Right hindlimb (tissue), 1 donor: ENCODE measurements around the gene ACO2.

Source experiments
- DNase-seq: peaks from one replicate; pipeline ENCODE4 v3.0.0-alpha.2; 2018

Gene ACO2

DNA sequence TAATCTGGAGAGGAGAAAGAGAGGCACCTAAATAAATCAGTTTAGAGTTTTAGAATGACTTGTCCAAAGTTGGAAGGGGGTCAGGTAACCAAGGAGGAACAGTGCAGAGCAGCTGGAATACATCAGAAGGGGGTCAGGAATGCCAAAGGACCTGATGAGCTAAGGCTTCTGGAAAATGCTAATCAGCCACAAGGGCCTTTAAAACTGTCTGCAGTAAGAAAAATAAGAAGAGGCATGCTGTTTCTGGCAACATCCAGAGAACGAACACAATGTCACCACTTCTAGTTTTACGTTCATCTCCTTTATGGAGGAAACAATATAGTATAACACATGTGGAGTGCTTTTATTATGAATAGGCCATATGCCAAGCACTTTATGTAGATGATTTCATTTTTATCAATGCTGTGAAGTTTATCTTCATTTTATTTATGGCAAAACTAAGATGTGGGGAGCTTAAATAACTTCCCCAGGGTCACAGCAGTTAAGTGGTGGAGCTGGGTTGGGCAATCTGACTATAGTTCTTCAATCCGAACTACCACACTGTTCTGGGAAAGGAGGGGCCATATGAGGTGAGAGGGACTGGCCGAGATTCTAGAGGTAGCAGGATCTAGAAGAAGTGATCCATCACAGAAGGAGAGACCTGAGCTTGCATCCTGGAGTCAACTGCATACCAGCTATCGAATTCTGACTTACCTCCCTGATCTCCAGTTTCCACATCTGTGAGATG is 22.6 kb downstream of the ACO2 start:
- peak; percentile 53 for DNase-seq

DNA sequence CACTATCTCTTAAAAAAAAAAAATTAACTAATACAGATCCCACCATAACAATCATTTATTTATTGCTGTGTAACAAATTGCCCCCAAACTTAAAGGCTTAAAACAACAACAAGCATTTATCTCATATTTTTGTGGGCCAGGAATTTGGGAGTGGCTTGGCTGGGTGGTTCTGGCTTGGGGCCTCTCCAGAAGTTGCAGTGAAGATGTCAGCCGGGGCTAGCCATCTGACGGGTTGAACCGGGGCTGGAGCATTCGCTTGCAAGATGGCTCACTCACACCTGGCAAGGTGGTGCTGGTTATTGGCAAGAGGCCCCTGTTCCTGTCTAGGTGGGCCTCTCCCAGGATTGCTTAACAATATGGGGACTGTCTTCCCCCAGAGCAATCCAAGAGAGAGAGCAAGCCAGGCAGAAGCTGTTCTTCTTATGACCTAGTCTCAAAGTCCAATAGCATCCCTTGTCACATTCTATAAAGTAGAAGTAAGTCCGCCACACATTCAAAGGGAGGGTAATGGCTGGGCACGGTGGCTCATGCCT is 29.5 kb downstream of the ACO2 start:
- no peak for DNase-seq

DNA sequence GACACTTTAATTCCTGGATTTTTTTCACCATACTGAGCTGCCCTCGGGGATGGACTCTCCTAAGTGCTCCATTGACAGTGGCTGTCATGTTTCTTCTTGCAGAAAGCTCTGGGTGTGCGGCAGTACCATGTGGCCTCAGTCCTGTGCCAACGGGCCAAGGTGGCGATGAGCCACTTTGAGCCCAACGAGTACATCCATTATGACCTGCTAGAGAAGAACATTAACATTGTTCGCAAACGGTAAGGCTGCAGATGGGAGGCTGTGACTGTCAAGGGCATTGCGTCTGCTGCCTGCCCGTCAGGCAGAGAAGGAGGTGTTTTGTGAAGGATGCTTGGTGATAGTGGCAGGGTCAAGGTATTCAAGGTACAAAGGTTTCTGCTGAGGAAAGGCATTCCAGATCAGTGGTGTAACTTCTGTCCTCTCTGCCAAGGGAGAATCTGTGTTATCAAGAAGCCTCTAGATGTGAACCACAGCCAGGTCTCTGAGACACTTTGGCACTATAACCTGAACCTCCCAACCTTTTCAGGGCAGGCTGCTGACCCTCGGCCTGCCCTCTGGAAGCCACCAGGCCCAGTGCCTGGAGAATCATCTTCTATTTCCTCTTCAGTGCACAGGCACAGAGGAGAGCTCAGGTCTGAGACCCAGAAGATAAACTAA is 30.8 kb downstream of the ACO2 start:
- no peak for DNase-seq

DNA sequence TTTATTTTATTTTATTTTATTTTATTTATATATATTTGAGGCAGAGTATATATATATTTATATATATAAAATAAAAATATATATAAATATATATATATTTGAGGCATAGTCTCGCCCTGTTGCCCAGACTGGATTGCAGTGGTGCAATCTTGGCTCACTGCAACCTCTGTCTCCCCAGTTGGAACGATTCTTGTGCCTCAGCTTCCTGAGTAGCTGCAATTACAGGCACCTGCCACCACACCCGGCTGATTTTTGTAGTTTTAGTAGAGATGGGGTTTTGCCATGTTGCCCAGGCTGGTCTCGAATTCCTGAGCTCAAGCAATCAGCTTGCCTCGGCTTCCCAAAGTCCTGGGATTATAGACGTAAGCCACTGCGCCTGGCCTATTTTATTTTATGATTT is 31.4 kb downstream of the ACO2 start:
- DNase-seq, result no peak

DNA sequence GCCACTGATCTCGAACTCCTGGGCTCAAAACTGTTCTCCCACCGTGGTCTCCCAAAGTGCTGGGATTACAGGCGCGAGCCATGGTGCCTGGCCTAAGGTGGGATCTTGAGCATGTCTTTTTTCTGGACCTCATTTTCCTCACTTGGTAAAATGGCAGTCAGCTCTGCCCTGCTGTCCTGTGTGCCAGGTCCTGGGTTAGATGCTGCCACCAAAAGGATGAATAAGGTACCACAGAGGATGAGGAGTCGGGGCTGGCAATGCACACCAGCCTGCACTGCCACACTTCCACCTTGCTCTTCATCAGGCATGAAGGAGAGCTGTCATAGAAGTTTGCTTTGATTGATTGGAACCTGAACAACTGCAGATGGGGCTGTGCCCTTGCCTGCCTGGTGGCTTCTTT is 32.3 kb downstream of the ACO2 start:
- DNase-seq, result no peak

DNA sequence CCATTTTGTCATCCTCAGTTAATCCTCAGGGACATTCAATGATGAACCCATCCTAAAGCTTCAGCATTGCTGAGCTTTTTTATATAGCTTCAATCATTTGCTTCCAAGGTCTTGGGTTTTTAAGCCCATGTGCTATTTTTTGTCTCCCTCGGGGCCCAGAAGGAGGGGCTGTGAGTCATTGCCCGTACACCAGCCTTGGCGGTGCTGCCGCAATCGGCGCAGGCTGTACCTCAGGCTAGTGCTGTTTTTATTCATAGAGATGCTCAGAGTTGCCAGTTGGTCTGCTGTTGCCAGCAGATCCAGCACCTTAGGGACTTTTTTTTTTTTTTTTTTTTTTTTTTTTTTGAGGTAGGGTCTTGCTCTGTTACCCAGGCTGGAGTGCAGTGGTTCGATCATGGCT is 35.5 kb downstream of the ACO2 start:
- no peak for DNase-seq

DNA sequence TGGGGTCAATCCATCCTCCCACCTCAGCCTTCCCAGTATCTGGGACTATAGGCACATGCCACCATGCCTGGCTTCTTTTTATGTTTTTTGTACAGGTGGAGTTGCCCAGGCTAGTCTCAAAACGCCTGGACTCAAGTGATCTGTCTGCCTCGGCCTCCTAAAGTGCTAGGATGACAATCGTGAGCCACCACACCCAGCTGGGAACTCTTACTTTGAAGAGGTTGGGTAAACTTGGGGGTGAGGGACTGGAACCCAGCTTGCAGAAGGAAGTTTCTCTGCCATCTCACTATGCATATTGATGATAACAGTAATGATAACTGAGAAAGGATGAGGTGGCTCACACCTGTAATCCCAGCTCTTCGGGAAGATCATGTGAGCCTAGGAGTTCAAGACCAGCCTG is 35.9 kb downstream of the ACO2 start:
- DNase-seq, result no peak

DNA sequence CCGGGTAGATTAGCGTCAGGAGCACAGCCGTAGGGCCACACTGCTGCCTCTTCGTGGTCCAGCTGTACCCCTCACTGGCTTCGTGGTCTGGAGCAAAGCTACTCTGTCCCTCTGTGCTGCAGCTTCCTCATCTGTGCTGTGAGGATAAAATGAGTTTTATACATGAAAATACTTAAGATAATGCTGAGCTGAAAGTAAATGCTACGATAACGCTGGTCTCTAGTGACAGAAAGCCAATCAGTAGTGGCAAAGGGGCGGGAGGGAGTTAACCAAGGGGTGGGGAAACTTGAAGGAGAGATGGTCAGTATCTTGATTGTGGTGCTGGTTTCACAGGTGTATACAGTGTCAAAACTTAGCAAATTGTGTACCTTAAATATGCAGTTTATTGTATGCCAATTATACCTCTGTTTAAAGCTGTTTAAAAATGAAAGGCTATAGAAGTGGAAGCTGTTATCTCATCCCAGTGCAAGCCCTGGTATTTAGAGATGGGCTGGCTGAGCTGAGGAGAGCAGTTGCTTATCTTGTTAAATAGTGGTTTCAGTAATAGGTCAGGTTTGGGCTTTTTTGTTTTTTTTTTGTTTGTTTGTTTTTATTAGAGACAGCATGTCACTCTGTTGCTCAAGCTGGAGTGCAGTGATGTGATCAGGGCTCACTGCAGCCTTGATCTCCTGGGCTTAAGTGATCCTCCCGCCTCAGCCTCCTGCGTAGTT is 36.7 kb downstream of the ACO2 start:
- no peak for DNase-seq

DNA sequence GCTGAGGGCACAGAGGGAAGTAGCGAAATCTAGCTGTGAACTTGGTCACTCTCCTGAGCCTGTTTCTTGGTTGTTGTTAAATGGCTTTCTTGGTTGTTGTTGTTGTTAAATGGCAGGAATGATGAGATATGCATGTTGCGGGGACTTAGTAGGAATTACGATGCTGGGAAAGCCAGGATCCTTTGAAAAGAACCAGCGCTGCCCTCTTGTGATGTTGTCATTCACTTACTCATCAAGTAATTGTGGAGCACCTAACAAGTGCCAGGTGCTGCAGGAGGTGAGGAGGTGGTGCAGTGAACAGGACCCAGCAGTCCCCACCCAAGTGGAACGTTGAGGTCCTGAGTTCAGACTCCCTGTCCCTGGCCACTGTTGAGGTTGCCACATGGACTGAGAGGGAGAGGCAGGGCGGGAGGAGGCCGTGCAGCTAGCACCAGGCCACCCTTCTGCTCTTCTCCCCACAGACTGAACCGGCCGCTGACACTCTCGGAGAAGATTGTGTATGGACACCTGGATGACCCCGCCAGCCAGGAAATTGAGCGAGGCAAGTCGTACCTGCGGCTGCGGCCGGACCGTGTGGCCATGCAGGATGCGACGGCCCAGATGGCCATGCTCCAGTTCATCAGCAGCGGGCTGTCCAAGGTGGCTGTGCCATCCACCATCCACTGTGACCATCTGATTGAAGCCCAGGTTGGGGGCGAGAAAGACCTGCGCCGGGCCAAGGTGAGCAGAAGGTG is 38.6 kb downstream of the ACO2 start:
- no peak for DNase-seq

DNA sequence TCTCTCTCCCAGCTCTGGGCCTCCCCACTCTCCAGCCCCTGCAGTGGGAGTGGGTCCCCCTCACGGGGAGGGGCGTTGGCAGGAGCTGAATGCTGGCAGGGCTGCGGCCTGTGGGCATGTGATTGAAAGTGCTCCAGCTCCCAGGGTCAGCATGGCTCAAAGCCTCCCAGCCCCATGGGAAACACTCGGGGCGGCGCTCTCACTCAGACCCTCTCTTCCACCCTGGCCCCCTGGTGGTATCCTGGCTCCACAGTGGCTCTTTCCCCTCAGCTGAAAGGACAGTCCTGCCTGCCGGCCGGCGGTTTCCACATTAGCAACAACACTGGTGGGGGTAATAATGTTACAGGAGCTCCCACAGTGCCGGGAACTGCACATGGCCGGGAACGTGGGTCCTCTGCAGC is 39.9 kb downstream of the ACO2 start:
- DNase-seq, result no peak

DNA sequence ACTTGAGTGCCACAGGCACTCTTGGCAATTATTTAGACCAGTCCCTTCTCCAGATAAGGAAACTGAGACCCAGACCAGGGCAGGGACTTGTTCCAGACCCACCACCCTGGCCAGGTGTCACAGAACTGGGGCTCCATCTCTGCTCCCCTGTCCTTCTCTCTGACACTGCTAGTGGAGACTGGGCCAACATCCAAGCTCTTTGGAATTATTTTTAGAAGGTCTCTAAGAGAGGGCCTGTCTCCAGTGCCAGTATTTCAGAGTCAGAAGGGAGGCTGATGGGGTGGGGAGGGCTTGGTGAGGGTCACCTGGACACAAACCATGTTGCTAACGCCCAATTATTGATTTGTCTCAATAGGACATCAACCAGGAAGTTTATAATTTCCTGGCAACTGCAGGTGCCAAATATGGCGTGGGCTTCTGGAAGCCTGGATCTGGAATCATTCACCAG is 42.6 kb downstream of the ACO2 start:
- no peak for DNase-seq

DNA sequence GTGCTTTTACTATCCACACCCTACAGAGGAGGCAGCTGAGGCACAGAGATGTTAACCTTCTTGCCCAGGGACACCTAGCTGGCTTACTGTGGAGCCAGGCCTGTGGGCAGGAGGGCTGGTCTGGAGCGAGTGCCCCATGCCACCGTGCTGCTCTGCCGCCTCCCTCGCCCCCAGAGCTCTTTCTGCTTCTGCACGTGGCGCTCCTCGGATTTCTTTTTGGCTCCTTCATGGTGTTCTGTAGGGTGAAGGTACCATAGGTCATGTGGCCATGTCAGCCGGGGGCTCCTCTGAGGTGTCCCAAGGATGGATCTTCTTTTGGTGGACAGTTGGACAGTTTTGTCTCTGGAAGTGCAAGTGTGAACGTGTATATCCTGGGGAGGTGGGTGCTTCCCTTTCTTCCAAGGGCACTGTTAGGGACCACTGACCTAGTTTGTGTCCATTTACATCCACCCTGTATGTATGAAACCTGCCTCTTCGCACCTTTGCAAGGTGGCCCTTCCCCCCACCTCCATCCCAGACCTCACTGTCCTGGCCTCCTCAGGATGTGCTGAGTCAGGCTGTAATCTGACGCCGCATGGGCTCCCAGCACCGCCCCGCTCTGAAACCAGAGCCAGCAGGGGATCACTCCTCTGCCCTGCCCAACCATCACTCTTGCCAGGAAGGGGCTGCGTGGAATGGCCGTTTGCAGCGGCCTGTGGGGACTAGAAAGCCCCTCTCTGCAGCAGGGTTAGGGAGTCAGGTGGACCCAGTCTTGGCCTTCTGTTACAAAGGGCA is 43.7 kb downstream of the ACO2 start:
- DNase-seq, result no peak

DNA sequence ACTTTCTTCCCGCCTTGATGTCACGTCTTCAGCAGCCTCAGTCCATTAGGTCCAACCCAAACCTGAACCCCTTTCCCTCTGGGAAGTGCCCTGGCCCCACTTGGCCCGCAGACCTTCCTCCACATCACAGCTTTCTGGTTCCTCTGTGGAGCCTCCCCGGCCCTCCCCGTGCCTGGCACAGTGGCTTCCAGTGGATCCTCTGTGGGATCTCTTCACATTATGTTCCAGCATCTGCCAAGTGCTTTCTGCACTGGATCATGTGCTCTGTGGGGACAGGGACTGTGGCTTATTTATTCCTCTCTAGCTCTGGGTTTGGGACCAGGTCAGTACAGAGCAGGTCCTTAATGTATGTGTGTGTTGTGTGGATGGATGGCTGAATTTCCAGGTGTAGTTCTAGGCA is 44.5 kb downstream of the ACO2 start:
- no peak for DNase-seq

DNA sequence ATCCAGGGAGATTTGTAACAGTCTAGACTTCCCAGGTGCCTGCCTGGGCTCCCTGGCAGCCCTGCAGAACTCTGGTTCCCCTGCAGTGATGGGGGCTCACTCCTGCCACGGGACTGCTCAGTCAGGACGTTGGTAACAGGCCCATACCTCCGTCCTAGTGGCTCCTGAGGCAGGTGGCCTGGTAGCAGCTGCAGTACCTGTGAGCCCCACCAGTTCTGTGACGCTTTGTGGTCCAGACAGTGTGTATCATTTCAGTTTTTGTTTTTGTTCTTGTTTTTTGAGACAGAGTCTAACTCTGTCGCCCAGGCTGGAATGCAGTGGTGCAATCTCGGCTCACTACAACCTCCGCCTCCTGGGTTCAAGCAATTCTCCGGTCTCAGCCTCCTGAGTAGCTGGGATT is 47.5 kb downstream of the ACO2 start:
- no peak for DNase-seq

DNA sequence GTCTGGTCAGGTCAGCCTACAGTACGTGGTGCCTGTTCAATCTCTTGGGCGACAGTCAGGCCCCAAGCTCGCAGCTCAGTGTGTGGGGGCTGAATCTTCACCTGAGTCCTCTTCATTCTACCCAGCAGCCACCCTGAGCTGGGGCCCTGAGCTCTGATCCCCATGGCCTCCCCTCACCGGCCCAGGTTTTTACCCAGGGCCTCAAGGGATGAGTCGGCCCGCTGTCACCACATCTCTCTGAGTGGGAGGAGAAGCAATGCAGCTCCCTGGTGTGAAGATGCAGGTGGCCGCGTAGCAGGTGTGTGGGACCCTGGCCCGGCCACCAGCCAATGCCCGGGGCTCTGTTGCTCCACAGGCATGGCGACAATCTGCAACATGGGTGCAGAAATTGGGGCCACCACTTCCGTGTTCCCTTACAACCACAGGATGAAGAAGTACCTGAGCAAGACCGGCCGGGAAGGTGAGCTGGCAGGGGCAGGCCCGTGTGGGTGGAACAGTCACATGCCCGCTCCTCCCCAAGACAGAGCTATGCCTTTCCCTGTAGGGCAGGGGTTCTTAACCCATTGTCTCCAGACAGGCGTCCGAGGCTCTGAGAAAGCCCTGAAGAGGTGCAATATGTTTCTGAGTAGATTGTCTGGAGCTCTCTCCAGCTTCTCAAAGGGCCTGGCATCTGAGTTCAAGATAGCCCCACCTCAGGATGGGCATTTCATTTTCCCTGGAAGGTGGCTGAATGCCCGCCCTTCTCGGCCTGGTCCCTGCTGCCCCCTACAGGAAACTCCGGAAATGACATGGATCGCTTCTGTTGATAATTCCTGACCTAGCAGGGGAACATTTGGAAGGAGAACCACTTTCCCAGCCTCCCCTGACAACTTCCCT is 48.5 kb downstream of the ACO2 start:
- DNase-seq, result peak; percentile 73

DNA sequence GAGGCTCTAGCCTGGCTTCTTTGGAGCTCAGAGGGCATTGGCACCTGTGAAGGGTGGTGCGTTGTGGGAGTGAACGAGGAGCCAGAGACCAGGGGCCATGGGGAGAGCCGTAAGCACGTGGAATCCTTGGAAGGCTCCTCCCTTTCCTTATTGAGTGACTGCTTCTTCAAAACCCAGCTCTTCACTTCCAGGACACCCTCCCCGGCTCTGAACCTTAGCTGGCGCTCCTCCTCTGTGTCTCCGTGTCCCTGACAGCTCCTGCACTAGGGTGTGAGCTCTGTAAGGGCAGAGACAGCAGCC is 49.1 kb downstream of the ACO2 start:
- no peak for DNase-seq

DNA sequence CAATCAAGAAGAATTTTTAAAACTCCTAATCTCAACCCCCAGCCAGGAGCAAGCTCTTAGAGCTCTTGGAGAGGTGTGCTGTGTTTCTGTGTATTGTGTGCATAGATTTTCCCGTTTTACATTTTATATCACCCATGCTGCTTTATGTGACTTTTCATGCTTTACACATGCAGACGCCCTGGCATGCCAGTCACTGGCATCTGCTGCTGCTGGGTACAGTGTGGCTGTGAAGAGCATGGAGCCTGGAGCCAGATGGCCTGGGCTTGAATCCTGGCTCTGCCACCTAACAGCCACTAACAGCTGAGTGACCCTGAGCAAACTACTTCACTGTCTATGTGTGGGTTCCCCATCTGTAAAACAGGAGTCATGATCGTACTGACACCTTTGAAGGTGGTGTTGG is 52.2 kb downstream of the ACO2 start:
- no peak for DNase-seq

DNA sequence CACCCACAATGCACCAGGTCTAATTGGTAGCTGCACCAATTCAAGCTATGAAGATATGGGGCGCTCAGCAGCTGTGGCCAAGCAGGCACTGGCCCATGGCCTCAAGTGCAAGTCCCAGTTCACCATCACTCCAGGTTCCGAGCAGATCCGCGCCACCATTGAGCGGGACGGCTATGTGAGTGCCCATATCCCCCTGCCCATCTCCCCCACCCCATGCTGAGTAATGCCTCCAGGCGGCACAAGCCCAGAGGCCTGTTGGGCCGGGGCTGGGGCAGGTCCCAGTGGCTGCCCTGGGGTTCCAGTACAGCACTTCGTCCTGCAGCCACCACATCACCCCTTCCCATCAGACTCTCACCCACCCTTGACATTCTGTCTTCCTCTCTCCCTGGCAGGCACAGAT is 53.9 kb downstream of the ACO2 start:
- no peak for DNase-seq

DNA sequence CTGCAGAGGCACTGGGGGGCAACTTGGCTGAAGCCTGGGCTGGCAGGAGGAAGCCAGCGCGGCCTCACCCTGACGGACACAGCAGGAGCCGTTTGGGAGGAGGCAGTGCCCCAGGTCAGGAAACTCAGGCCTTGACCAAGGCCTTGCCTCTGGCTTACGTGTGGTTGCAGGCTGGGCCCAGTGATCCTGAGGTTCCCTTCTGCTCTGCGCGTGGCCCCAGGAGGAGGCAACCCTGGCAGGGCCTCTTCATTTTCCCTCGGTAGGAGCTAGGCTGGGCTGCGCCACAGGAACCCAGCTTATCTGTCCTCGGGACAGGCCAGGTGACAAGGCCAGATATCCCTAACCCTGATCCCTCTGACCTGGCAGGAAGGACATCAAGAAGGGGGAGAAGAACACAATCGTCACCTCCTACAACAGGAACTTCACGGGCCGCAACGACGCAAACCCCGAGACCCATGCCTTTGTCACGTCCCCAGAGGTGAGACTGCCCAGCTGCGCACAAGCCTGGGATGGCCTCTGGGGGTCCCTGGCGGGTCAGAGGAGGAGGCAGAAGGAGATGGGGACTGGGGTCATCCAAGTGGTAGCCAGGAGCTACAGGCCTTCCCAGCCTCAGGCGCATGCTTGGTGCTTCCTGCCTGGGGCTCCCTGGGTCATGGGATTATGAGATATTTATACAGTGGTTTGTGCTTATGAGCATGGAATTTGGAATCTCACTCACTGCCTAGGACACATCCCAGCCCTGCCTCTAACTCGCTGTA is 54.7 kb downstream of the ACO2 start:
- no peak for DNase-seq

DNA sequence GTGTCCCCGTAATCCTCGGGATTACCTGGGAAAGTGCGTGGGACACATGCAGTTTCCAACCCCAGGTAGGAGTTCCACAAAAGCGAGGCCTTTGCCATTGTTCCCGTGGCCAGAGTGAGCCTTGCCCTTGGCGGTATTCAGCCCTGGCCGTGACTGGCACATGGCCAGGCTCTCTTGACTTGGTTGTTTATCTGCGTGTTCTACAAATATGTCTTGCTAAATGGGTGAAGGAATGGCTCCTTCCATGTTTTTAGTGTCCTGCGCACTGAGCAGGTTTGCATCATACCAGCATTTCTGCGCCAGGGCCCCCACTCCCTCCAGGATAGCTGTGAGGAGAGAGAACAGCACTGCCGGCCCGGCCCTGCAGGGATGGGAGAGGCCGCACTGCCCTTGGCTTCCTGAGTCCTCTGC is 55.3 kb downstream of the ACO2 start:
- no peak for DNase-seq
